KG1 (cell line): Measurements from ENCODE around the gene CAPN5.

Experiments used
- DNase-seq: peaks from one replicate; lab custom pipeline; 2025; lab: John Stamatoyannopoulos, UW

Gene CAPN5

GRCh38 chr11:77117492-77117891 is 50.7 kb downstream of the CAPN5 start:
- DNase-seq: no peak

GRCh38 chr11:77118086-77118485 is 51.3 kb downstream of the CAPN5 start:
- no peak for DNase-seq

DNA sequence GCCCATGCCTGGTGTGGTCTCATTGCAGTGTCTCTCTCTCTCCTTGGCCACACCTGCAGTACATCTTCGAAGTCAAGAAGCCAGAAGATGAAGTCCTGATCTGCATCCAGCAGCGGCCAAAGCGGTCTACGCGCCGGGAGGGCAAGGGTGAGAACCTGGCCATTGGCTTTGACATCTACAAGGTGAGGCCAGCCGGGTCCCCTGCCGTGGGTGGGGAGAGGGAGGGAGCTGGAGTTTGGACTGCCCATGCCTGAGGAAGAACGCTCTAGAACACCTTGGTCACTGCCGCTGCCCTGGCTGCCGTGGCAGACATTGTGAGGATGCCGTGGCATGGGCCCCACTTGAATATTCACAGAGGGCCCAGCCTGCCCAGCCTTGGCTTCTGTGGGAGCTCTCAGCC is 52.2 kb downstream of the CAPN5 start:
- no peak for DNase-seq

DNA sequence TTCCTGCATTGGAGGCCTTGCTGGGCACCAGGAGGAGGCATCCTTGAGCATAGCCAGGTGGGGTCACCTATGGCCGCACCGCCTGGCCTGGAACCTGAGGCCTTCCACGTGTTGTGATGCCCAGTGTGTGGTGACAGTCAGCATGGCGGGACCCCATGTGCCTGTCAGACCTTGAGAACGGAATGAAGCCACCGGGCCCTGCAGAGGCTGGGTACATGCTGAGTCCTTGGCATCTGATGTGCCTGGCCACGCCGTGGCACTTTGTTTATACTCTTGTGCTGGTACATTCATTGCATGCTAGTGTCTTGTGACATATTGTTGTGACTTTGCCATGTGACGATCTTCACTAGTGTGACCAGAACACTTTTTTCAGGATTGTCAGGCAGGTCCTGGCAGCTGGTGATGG is 52.8 kb downstream of the CAPN5 start:
- no peak for DNase-seq

- no peak for DNase-seq
These were observed 53.8 kb downstream of the CAPN5 start for GRCh38 chr11:77120571-77120970.

- DNase-seq: no peak
These were observed 54.4 kb downstream of the CAPN5 start for GRCh38 chr11:77121096-77121640.

- DNase-seq: no peak
These were observed 55.3 kb downstream of the CAPN5 start for GRCh38 chr11:77121876-77122575.

DNA sequence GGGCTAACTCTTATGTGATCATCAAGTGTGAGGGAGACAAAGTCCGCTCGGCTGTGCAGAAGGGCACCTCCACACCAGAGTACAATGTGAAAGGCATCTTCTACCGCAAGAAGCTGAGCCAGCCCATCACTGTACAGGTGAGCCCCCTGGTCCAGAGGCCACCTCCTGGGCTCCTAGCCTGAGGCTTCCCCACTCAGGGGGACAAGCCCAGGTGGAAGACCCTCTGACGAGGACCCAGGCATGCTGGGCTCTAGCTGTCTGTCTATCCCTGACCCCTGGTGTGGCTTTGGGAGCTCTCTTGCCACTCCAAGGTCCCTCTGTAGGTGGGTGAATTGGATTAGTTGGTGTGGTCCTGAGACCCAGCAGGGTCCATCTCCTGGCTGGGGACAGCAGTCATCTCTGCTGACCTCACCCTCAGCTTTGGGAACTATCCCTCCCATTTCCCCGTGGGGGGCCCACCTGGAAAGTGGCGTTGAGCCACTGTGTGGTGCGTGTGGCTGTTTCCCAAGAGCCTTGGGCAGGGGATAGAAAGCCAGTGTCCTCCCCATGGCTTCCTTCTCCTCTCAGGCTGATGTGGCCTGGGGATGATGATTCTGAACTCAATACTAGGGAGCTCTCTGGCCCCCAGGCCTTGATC is 55.9 kb downstream of the CAPN5 start:
- no peak for DNase-seq

DNA sequence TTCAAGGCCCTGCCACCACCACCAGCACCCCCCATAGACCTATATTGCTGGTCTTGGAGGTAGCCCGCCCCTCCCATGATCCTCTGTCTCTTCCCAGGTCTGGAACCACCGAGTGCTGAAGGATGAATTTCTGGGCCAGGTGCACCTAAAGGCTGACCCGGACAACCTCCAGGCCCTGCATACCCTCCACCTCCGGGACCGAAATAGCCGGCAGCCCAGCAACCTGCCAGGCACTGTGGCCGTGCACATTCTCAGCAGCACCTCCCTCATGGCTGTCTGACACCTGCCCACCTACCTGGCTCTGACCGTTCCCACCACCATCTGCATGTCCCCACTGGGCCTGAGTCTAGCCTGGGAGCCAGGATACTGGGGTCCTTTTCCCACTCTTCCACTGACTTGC is 56.8 kb downstream of the CAPN5 start:
- no peak for DNase-seq

DNA sequence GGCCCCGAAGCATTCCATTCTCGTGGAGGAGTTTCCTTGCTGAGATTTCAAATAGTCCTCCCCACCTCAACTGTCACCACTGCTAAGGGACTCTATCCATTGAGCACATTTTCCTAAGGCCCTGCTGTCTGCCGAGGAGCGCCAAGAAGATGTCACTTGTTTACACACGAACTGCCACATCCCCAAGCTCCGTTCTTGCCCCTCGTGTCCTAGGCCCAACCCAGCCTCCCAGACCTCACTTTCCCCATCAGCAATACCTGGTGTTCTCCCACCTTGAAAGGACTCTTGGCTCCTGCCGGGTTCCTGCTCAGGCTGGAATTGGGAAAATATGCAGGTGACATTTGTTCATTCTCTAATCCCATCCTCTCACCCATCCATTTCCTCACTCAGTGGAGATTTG is 57.3 kb downstream of the CAPN5 start:
- DNase-seq: no peak

GRCh38 chr11:77124488-77124887 is 57.7 kb downstream of the CAPN5 start:
- no peak for DNase-seq

- no peak for DNase-seq
These were observed 58.4 kb downstream of the CAPN5 start for GRCh38 chr11:77125191-77125590.

DNA sequence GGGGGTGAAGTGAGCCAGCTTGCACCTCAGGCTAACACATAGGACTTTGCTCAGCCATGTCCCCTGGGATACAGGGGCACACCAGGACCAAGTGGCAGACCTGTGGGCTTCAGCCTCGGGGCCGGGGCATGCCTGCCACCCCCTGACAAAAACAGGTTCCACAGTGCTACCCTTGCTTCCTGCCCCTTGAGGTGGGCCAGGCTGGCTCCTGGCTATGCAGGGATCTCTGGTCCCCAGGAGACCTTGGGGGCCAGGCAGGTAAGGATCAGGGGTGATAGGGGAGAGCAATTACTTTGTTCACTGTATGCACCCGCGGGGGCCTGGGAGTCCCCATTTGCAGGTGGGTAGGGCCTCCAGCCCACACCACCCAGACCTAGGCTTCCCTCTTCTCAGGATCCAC is 58.9 kb downstream of the CAPN5 start:
- no peak for DNase-seq

- no peak for DNase-seq
These were observed 59.5 kb downstream of the CAPN5 start for GRCh38 chr11:77126156-77126775.

DNA sequence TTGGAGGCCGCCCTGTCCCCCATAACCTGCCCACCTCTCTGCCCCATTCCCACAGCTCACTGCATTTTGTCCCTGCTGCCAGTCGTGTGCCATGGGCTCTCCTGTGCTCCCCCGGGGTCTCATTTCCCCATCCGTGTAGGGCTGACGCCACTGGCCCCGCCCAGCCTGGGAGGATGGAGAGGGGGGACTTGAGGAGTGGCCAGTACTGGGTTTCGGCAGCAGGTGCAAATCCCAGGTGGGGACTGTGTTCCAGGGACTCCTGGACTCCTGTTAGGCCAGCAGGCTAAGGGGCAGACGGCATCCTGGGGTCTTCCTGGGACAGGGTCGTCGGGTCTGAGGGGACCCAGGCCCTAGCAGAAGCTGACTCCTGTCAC is 60.1 kb downstream of the CAPN5 start:
- no peak for DNase-seq

DNA sequence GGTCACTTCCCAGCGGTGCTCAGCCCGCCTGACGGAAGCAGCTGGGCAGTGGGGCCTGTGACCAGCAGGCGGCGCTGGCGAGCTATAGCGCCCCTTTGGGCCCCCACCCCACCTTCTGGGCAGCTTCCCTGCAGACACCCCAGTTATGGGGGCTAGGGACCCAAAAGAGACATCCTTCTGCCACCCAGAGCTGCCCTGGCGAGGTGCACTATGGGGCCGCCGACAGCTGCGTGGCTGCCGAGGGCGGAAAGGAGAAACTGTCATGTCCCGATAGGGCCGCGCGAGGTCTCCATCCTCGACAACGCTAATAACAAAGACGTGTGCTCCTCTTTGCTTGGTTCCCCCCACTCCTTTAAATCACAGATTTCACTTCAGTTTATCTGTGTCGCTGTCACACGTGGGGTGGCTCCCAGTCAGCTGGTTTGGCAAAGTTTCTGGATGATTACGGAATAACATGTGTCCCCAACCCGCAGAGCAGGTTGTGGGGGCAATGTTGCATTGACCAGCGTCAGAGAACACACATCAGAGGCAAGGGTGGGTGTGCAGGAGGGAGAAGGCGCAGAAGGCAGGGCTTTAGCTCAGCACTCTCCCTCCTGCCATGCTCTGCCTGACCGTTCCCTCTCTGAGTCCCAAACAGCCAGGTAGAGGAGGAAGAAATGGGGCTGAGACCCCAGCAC is 60.6 kb downstream of the CAPN5 start:
- peak; percentile 54 for DNase-seq

- DNase-seq: no peak
These were observed 61.3 kb downstream of the CAPN5 start, which contains the start of gene MYO7A for GRCh38 chr11:77127920-77128691. MYO7A (plus strand) TSS chr11:77128246; CDS start chr11:77130635, 2,389 bp downstream.

- no peak for DNase-seq
These were observed 62.5 kb downstream of the CAPN5 start for GRCh38 chr11:77129069-77129841.

DNA sequence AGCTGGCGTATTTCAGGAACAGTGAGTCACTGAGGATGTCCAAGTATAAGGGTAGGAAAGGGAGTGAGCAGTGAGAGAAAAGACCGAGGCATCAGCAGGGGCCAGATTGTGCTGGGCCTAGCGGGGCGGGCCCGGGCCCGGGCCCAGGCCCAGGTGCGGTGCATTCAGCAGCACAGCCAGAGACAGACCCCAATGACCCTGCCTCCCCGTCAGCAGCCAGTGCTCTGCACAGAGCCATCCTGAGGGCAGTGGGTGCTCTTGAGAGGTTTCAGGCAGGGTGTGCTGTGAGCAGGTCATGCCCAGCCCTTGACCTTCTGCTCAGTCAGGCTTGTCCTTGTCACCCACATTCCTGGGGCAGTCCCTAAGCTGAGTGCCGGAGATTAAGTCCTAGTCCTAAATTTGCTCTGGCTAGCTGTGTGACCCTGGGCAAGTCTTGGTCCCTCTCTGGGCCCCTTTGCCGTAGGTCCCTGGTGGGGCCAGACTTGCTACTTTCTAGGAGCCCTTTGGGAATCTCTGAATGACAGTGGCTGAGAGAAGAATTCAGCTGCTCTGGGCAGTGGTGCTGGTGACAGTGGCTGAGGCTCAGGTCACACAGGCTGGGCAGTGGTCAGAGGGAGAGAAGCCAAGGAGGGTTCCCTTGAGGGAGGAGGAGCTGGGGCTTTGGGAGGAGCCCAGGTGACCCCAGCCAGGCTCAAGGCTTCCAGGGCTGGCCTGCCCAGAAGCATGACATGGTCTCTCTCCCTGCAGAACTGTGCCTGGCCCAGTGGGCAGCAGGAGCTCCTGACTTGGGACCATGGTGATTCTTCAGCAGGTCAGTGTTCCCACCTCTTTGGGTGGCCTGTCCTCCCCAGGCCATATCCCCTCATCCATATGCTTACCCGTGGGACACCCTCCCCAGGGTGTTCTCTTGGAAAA is 63.3 kb downstream of the CAPN5 start:
- no peak for DNase-seq
